GM19043 (cell line): ENCODE measurements around the gene EHBP1L1.

Experiments used
- ATAC-seq: cut with Tn5 transposase; IDR thresholded peaks from one replicate; pipeline ENCODE4 v1.9.1; 2021; ENCODE audit warnings: low read depth; ENCODE audit not compliant: unreplicated experiment

The EHBP1L1 gene

GRCh38 chr11:65546217-65546958 lies 29.5 kb upstream of the EHBP1L1 start:
- peak; percentile 69 for ATAC-seq

GRCh38 chr11:65547446-65548125 lies 28.3 kb upstream of the EHBP1L1 start:
- no peak for ATAC-seq

GRCh38 chr11:65548395-65548794 lies 27.5 kb upstream of the EHBP1L1 start:
- ATAC-seq, result no peak

- ATAC-seq, result no peak
These were observed 26.8 kb upstream of the EHBP1L1 start for GRCh38 chr11:65549096-65549495.

GRCh38 chr11:65551572-65552387 lies 24.1 kb upstream of the EHBP1L1 start:
- no peak for ATAC-seq

GRCh38 chr11:65552388-65552951 lies 23.4 kb upstream of the EHBP1L1 start:
- no peak for ATAC-seq

GRCh38 chr11:65553301-65554001 lies 22.4 kb upstream of the EHBP1L1 start:
- ATAC-seq, result no peak

GRCh38 chr11:65554057-65554818 lies 21.6 kb upstream of the EHBP1L1 start:
- no peak for ATAC-seq

GRCh38 chr11:65554842-65555430 lies 20.9 kb upstream of the EHBP1L1 start:
- no peak for ATAC-seq

GRCh38 chr11:65555693-65556231 lies 20.1 kb upstream of the EHBP1L1 start:
- ATAC-seq, result no peak

- ATAC-seq, result no peak
These were observed 19.2 kb upstream of the EHBP1L1 start for GRCh38 chr11:65556470-65557279.

GRCh38 chr11:65557280-65558001 lies 18.4 kb upstream of the EHBP1L1 start:
- ATAC-seq, result no peak

GRCh38 chr11:65558002-65558929 lies 17.6 kb upstream of the EHBP1L1 start, which contains the start of gene LTBP3:
LTBP3 (minus strand) TSS chr11:65558359; CDS start chr11:65557959, 400 bp downstream.
- no peak for ATAC-seq

GRCh38 chr11:65558930-65559509 lies 16.8 kb upstream of the EHBP1L1 start:
- no peak for ATAC-seq

- ATAC-seq, result no peak
These were observed 16.3 kb upstream of the EHBP1L1 start for GRCh38 chr11:65559535-65559934.

GRCh38 chr11:65559951-65560537 lies 15.8 kb upstream of the EHBP1L1 start:
- ATAC-seq, result no peak
